HCT116 (cell line): ENCODE measurements around the gene FAM83G. TPM values are rescaled to one million over a fixed set of nuclear protein-coding genes. Genes with fewer than 3 reads are reported as not detected.
"Not testable (repeated sequence)": the region's sequence is repeated elsewhere in the genome, so short reads cannot be mapped to it uniquely, and the experiment has no call there.

Source experiments
- ATAC-seq: fragments of 200-7000 bp; cut with Tn5 transposase; 2 replicates; pipeline ENCODE4 v1.9.1; 2020; ENCODE audit warnings: mild to moderate bottlenecking, moderate library complexity
- BruUV-seq: library from RNA; stranded (reverse); fragments of 400-500 nt; replicated peaks from 2 replicates; lab custom pipeline; 2021; lab: Mats Ljungman, UMichigan
- CTCF ChIA-PET: fragments of 300-600 bp; sonication (Branson Sonifier 250); formaldehyde crosslinking; loops from one replicate; lab custom pipeline; 2021; ENCODE audit warnings: antibody characterized with exemption; lab: Charles Lee
- POLR2A ChIA-PET: fragments of 300-600, 350-600 bp; sonication (Branson Sonifier 250); formaldehyde crosslinking; loops from one replicate; lab custom pipeline; 2021; ENCODE audit warnings: antibody characterized with exemption; lab: Charles Lee
- RAD21 ChIA-PET, 2 experiments: fragments of 300-600 bp; sonication (Branson Sonifier 250); formaldehyde crosslinking; loops; one replicate each; lab custom pipeline; 2023; ENCODE audit warnings: low total read pairs in 2 of 2; ENCODE audit not compliant: uncharacterized antibody in 2 of 2, unreplicated experiment in 2 of 2, low non-redundant PET in 1 of 2; lab: Charles Lee
- DNase-seq: peaks from one replicate; pipeline ENCODE4 v3.0.0-alpha.2; 2010; ENCODE audit warnings: low read depth, low spot score
- H2AFZ ChIP-seq: fragments of 200-600 bp; shearing (Covaris generic), sonication (generic); 2 replicates; pipeline ENCODE4 v1.6.1; 2017; ENCODE audit warnings: low read depth, mixed run types, mixed read lengths, antibody characterized with exemption, low read length; ENCODE audit not compliant: poor library complexity, severe bottlenecking
- H3K27ac ChIP-seq: 2 replicates; pipeline ENCODE4 v1.5.1; 2012; ENCODE audit warnings: low read depth, low read length
- H3K27me3 ChIP-seq: fragments of 200-600 bp; sonication (generic); 2 replicates; pipeline ENCODE4 v1.6.1; 2016; ENCODE audit warnings: mixed run types, low read length, mixed read lengths; ENCODE audit not compliant: insufficient read depth
- H3K36me3 ChIP-seq, 2 experiments: fragments of 200-500 bp in 1 of 2; fragments of 200-600 bp in 1 of 2; sonication (Bioruptor generic) in 1 of 2; sonication (generic) in 1 of 2; 2 replicates each; pipeline versions ENCODE4 v1.5.1 to v1.6.1; 2014 to 2016; ENCODE audit warnings: low read length in 2 of 2, inconsistent platforms in 1 of 2, mixed read lengths in 1 of 2, mixed run types in 1 of 2; ENCODE audit not compliant: insufficient read depth in 2 of 2, control insufficient read depth in 1 of 2
- H3K4me1 ChIP-seq, 2 experiments: fragments of 200-600 bp in 1 of 2; sonication (generic) in 1 of 2; 2 replicates each; pipeline versions ENCODE4 v1.5.1 to v1.6.1; 2012 to 2017; ENCODE audit warnings: low read length in 2 of 2, inconsistent platforms in 1 of 2, mild to moderate bottlenecking in 1 of 2, mixed read lengths in 1 of 2, mixed run types in 1 of 2, moderate library complexity in 1 of 2; ENCODE audit not compliant: insufficient read depth in 2 of 2, control insufficient read depth in 1 of 2
- H3K4me2 ChIP-seq: fragments of 200-600 bp; sonication (generic); 2 replicates; pipeline ENCODE4 v1.6.1; 2017; ENCODE audit warnings: mixed run types, low read length, mixed read lengths
- H3K4me3 ChIP-seq, 2 experiments: fragments of 200-600 bp in 1 of 2; sonication (generic) in 1 of 2; replicated peaks in 1 of 2; 2 replicates each; pipeline ENCODE4 v1.5.1; 2011 to 2016; ENCODE audit warnings: low read length in 2 of 2, control low read depth in 1 of 2, low read depth in 1 of 2, mild to moderate bottlenecking in 1 of 2, mixed read lengths in 1 of 2, mixed run types in 1 of 2
- H3K79me2 ChIP-seq: fragments of 200-600 bp; sonication (generic); 2 replicates; pipeline ENCODE4 v1.6.1; 2017; ENCODE audit warnings: mild to moderate bottlenecking, mixed run types, low read length, moderate library complexity, mixed read lengths; ENCODE audit not compliant: insufficient read depth
- H3K9ac ChIP-seq: fragments of 200-600 bp; sonication (generic); 2 replicates; pipeline ENCODE4 v1.6.1; 2016; ENCODE audit warnings: low read length, mixed read lengths
- H3K9me2 ChIP-seq: fragments of 200-600 bp; sonication (generic), shearing (Covaris generic); 2 replicates; pipeline ENCODE4 v1.6.1; 2017; ENCODE audit warnings: mixed run types, mild to moderate bottlenecking, moderate library complexity; ENCODE audit not compliant: insufficient read depth
- H3K9me3 ChIP-seq, 2 experiments: fragments of 200-500 bp in 1 of 2; fragments of 200-600 bp in 1 of 2; sonication (Bioruptor generic) in 1 of 2; sonication (generic) in 1 of 2; 2 replicates each; pipeline ENCODE4 v1.6.1; 2014 to 2017; ENCODE audit warnings: low read length in 2 of 2, mixed read lengths in 2 of 2, inconsistent platforms in 1 of 2, low read depth in 1 of 2, mild to moderate bottlenecking in 1 of 2, mixed run types in 1 of 2, moderate library complexity in 1 of 2; ENCODE audit not compliant: control insufficient read depth in 1 of 2, insufficient read depth in 1 of 2
- H4K20me1 ChIP-seq: fragments of 200-600 bp; sonication (generic), shearing (Covaris generic); 2 replicates; pipeline ENCODE4 v1.6.1; 2017; ENCODE audit warnings: mixed run types, mild to moderate bottlenecking, moderate library complexity; ENCODE audit not compliant: insufficient read depth
- intact Hi-C: fragments of 100-400 bp; cut with micrococcal nuclease; formaldehyde crosslinking; loops from 2 replicates; pipeline ENCODE4 v1.10.0; 2022
- total RNA-seq: library from RNA; stranded (reverse); gene quantifications from one replicate; pipeline ENCODE4 v1.2.1, GENCODE V29; 2021; ENCODE audit not compliant: unreplicated experiment

Gene FAM83G
- total RNA-seq, 1 experiment from 2014 or later: 33.9 TPM

DNA sequence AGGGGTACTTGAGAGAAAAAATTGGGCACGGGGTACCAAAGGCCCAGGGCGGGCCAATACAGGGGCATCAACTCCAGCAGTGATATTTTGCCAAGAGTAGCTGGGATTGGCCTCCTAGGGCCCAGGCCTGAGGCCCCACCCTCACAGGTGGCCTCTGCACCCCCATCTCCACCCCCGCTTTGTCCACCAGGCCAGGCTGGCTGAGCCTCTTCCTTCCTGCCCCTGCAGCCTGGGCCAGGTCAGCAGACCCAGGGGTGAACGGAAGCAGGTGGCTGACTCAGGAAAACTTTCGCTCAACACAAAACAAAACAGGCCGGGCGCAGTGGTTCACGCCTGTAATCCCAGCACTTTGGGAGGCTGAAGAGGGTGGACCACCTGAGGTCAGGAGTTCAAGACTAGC lies 38.5 kb upstream of the FAM83G start:
- H3K4me3 ChIP-seq, H3K9ac ChIP-seq, CTCF ChIA-PET, H3K79me2 ChIP-seq, H3K9me2 ChIP-seq, H3K27me3 ChIP-seq, ATAC-seq, H2AFZ ChIP-seq, H3K27ac ChIP-seq, intact Hi-C loops, H3K4me1 ChIP-seq, POLR2A ChIA-PET, H3K36me3 ChIP-seq, H4K20me1 ChIP-seq, H3K9me3 ChIP-seq, BruUV-seq, RAD21 ChIA-PET, DNase-seq, H3K4me2 ChIP-seq: not testable (repeated sequence)

DNA sequence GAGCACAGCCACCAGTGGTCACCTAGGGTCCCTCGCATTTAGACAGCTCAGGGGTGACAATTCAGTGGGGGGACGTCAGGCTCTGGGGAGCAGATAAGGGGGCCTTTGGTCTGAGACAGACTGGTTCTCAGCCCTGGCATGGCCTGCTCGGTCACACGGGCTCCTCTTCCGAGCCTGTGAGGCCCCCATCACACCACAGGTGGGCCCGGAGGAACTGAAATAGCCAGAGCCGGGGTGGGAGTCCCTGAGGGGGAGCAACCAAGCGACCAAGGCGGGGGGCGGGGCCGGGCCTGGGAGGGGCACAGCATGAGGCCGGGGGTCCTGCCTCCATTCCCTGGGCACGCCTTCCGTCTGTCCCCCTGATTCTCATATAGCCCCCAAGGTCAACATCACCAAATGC lies 37.8 kb upstream of the FAM83G start:
- H3K4me1 ChIP-seq, BruUV-seq, ATAC-seq, H3K27me3 ChIP-seq, intact Hi-C loops, H2AFZ ChIP-seq, POLR2A ChIA-PET, CTCF ChIA-PET, H4K20me1 ChIP-seq, DNase-seq, H3K9me3 ChIP-seq, H3K79me2 ChIP-seq, H3K9ac ChIP-seq, RAD21 ChIA-PET, H3K27ac ChIP-seq, H3K4me3 ChIP-seq, H3K36me3 ChIP-seq, H3K4me2 ChIP-seq, H3K9me2 ChIP-seq: not testable (repeated sequence)

GRCh38 chr17:19041871-19042270 lies 37.3 kb upstream of the FAM83G start:
- RAD21 ChIA-PET, H3K36me3 ChIP-seq, H3K4me2 ChIP-seq, CTCF ChIA-PET, POLR2A ChIA-PET, H3K9me3 ChIP-seq, H3K4me3 ChIP-seq, intact Hi-C loops, H3K4me1 ChIP-seq, DNase-seq, H3K9ac ChIP-seq, ATAC-seq, H3K9me2 ChIP-seq, H3K79me2 ChIP-seq, BruUV-seq, H3K27ac ChIP-seq, H3K27me3 ChIP-seq, H2AFZ ChIP-seq, H4K20me1 ChIP-seq: not testable (repeated sequence)

DNA sequence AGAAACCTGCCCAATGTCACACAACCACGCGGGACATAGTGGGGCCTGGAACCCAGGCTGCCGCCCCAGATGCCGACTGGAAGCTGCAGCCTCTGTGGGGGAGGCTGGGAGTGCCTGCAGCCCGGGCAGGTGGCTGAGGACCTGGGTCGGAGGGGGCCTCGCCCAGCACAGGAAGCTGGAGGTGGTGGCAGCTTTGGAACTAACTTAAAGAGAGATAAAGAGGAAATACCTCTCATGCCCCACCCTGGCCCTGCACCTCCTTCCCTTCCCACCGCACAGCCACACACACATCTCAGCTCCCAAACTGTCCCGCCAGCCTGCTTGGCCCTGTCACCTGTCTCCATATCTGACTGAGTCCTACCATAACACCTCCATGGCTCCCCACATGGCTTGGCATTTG lies 35.8 kb upstream of the FAM83G start:
- H3K9me2 ChIP-seq, intact Hi-C loops, H3K9me3 ChIP-seq, H3K27ac ChIP-seq, POLR2A ChIA-PET, H3K4me3 ChIP-seq, H3K4me2 ChIP-seq, H3K4me1 ChIP-seq, H4K20me1 ChIP-seq, RAD21 ChIA-PET, BruUV-seq, H3K79me2 ChIP-seq, H2AFZ ChIP-seq, H3K9ac ChIP-seq, H3K36me3 ChIP-seq, ATAC-seq, CTCF ChIA-PET, H3K27me3 ChIP-seq, DNase-seq: not testable (repeated sequence)

- H3K36me3 ChIP-seq, intact Hi-C loops: not testable (repeated sequence)
Measured at GRCh38 chr17:19038730-19039129, 34.2 kb upstream of the FAM83G start.

More at GRCh38 chr17:19038730-19039129, 34.2 kb upstream of the FAM83G start:
- H3K79me2 ChIP-seq, ATAC-seq, H3K27ac ChIP-seq, H3K27me3 ChIP-seq, H3K9me2 ChIP-seq, H3K4me2 ChIP-seq, BruUV-seq, H3K4me1 ChIP-seq, H3K4me3 ChIP-seq, CTCF ChIA-PET, H3K9me3 ChIP-seq, DNase-seq, H2AFZ ChIP-seq, POLR2A ChIA-PET, H3K9ac ChIP-seq, RAD21 ChIA-PET, H4K20me1 ChIP-seq: not testable (repeated sequence)
